Esophagus muscularis mucosa (tissue), 4 donors: Measurements from ENCODE around the gene WDCP. TPM values are rescaled to one million over a fixed set of nuclear protein-coding genes. Genes with fewer than 3 reads are reported as not detected.

Source experiments
- DNase-seq: peaks from one replicate; pipeline ENCODE4 v3.0.0-alpha.2; 2017; ENCODE audit errors: extremely low spot score
- H3K27ac ChIP-seq, 4 donors: fragments of 200-600 bp; sonication (generic); replicated peaks in 1 of 4; 1 replicate in 3 of 4; 2 replicates in 1 of 4; pipeline ENCODE4 v1.5.1; 2016 to 2019; ENCODE audit warnings: mild to moderate bottlenecking in 1 of 4
- H3K27me3 ChIP-seq, 4 donors: fragments of 200-600 bp; sonication (generic); one replicate each; pipeline versions ENCODE4 v1.5.1 to v1.6.0; 2016 to 2019
- H3K36me3 ChIP-seq, 4 donors: fragments of 200-600 bp; sonication (generic); one replicate each; pipeline ENCODE4 v1.5.1; 2016 to 2019
- H3K4me1 ChIP-seq, 4 donors: fragments of 200-600 bp; sonication (generic); one replicate each; pipeline ENCODE4 v1.5.1; 2016 to 2019
- H3K4me3 ChIP-seq, 4 donors: fragments of 200-600 bp; sonication (generic); 1 replicate in 2 of 4; 2 replicates in 2 of 4; pipeline ENCODE4 v1.5.1; 2016 to 2019; ENCODE audit warnings: mild to moderate bottlenecking in 4 of 4, moderate library complexity in 1 of 4
- H3K9me3 ChIP-seq, 4 donors: fragments of 200-600 bp; sonication (generic); 1 replicate in 3 of 4; 2 replicates in 1 of 4; pipeline ENCODE4 v1.5.1; 2016 to 2019
- EP300 ChIP-seq: sonication (generic); formaldehyde crosslinking; IDR thresholded peaks from one replicate; pipeline ENCODE4 v1.6.1; 2017; ENCODE audit warnings: antibody characterized with exemption
- POLR2A ChIP-seq: fragments of 450-650 bp; IDR thresholded peaks from one replicate; pipeline ENCODE4 v1.6.1; 2017; ENCODE audit warnings: antibody characterized with exemption, moderate library complexity, mild to moderate bottlenecking, low read depth
- POLR2AphosphoS5 ChIP-seq, 2 donors: sonication (generic); formaldehyde crosslinking; IDR thresholded peaks; one replicate each; pipeline ENCODE4 v1.6.1; 2017; ENCODE audit warnings: antibody characterized with exemption in 2 of 2
- WGBS: methylation state at CpG from one replicate; pipeline ENCODE4 v1.1.5; 2018; 5-methylcytosine and 5-hydroxymethylcytosine counted together
- intact Hi-C: fragments of 100-400 bp; cut with DNase I; formaldehyde crosslinking; loops from one replicate; pipeline ENCODE4 v1.15.1; 2023
- total RNA-seq, 4 donors: library from RNA; depleted of rRNA; stranded (reverse); fragments of >200 nt; gene quantifications; one replicate each; pipeline versions ENCODE4 v1.1.0 to v1.2.1, GENCODE V29; 2016
- TF ChIP-seq, protein P1 (sequence below), 3 experiments: fragments of 200-600 bp in 2 of 3; fragments of 450-650 bp in 1 of 3; sonication (generic) in 2 of 3; IDR thresholded peaks; one replicate each; pipeline ENCODE4 v1.5.1; 2017 to 2019; ENCODE audit warnings: antibody characterized with exemption in 3 of 3, mild to moderate bottlenecking in 2 of 3, moderate library complexity in 1 of 3

The WDCP gene
- total RNA-seq, 4 donors from 2014 or later: 4.5 to 9.1 (median 6.2) TPM

- no peaks in the 10 kb centered on the region for H3K9me3 ChIP-seq
- DNase-seq: no peak
- H3K27me3 ChIP-seq: no peaks in the 10 kb centered on the region
- TF ChIP-seq, protein P1, sequence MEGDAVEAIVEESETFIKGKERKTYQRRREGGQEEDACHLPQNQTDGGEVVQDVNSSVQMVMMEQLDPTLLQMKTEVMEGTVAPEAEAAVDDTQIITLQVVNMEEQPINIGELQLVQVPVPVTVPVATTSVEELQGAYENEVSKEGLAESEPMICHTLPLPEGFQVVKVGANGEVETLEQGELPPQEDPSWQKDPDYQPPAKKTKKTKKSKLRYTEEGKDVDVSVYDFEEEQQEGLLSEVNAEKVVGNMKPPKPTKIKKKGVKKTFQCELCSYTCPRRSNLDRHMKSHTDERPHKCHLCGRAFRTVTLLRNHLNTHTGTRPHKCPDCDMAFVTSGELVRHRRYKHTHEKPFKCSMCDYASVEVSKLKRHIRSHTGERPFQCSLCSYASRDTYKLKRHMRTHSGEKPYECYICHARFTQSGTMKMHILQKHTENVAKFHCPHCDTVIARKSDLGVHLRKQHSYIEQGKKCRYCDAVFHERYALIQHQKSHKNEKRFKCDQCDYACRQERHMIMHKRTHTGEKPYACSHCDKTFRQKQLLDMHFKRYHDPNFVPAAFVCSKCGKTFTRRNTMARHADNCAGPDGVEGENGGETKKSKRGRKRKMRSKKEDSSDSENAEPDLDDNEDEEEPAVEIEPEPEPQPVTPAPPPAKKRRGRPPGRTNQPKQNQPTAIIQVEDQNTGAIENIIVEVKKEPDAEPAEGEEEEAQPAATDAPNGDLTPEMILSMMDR (IDR thresholded peaks at IDR 0.05): peak in 1 of 3 experiments; percentile 20
- TF ChIP-seq POLR2A (no peak), POLR2AphosphoS5 (IDR thresholded peaks at IDR 0.05) (no peak)
- intact Hi-C loops: no loop called here
- no peaks in the 10 kb centered on the region for H3K4me1 ChIP-seq
- H3K4me3 ChIP-seq: no peak overlapping the region
- H3K27ac ChIP-seq: no peak overlapping the region
- peaks cover 14 to 41% (median 30%) of the 10 kb centered on the region in 4 donors for H3K36me3 ChIP-seq
- WGBS: 80% methylated on average over 11 of the region's 19 CpGs
Measured at GRCh38 chr2:24021122-24021998, 25.8 kb downstream of the WDCP start.

- no peaks in the 10 kb centered on the region for H3K27me3 ChIP-seq
- H3K27ac ChIP-seq: no peak overlapping the region
- peaks cover 14 to 32% (median 23%) of the 10 kb centered on the region in 4 donors for H3K36me3 ChIP-seq
- TF ChIP-seq EP300 (no peak), POLR2AphosphoS5 (IDR thresholded peaks at IDR 0.05) (no peak), POLR2A (no peak)
- TF ChIP-seq, protein P1 (IDR thresholded peaks at IDR 0.05): no peak
- 84% methylated on average over 4 of the region's 4 CpGs for WGBS
- intact Hi-C loops: no loop called here
- no peak overlapping the region for H3K4me3 ChIP-seq
- H3K9me3 ChIP-seq: no peaks in the 10 kb centered on the region
- H3K4me1 ChIP-seq: no peaks in the 10 kb centered on the region
- no peak for DNase-seq
Measured at GRCh38 chr2:24020244-24020643, 26.9 kb downstream of the WDCP start.

- DNase-seq: no peak
- no peaks in the 10 kb centered on the region for H3K4me1 ChIP-seq
- 91% methylated on average over 5 of the region's 5 CpGs for WGBS
- TF ChIP-seq, protein P1 (IDR thresholded peaks at IDR 0.05): no peak
- TF ChIP-seq POLR2AphosphoS5 (IDR thresholded peaks at IDR 0.05) (no peak), POLR2A (no peak), EP300 (no peak)
- intact Hi-C loops: no loop called here
- H3K4me3 ChIP-seq: no peak overlapping the region
- no peak overlapping the region for H3K27ac ChIP-seq
- no peaks in the 10 kb centered on the region for H3K27me3 ChIP-seq
- H3K9me3 ChIP-seq: no peaks in the 10 kb centered on the region
- peaks cover 14 to 27% (median 18%) of the 10 kb centered on the region in 4 donors for H3K36me3 ChIP-seq
Measured at GRCh38 chr2:24019729-24020128, 27.5 kb downstream of the WDCP start.

DNA sequence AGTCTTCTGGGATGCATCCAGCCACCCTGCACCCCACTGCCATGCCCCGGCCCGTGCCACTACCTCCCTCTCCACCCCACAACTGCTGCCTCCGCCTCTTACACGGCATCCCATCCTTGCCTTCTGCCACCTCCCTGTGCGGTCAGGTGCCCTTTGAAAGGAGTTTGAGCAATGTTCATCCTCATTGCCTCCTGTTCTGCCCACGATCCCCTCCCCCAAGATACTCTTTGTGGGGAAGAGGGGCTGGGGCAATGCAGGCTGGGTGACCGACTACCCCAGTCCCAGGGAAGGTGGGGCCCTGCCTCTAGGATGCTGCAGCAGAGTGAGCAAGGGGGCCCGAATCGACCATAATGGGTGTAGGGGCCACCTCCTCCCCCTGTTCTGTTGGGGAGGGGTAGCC is 28.9 kb downstream of the WDCP start:
- H3K4me1 ChIP-seq: no peaks in the 10 kb centered on the region
- H3K36me3 ChIP-seq: peaks cover 7 to 13% (median 11%) of the 10 kb centered on the region in 4 donors
- H3K27ac ChIP-seq: no peak overlapping the region
- 91% methylated on average over 9 of the region's 9 CpGs for WGBS
- intact Hi-C loops: no loop called here
- DNase-seq: no peak
- TF ChIP-seq, protein P1 (IDR thresholded peaks at IDR 0.05): no peak
- TF ChIP-seq EP300: no peak
- no peak for TF ChIP-seq POLR2AphosphoS5 (IDR thresholded peaks at IDR 0.05)
- no peak for TF ChIP-seq POLR2A
- no peaks in the 10 kb centered on the region for H3K9me3 ChIP-seq
- H3K27me3 ChIP-seq: no peaks in the 10 kb centered on the region
- H3K4me3 ChIP-seq: no peak overlapping the region
